ENCODE results near the gene RSRC1. TPM values are rescaled to one million over a fixed set of nuclear protein-coding genes. Genes with fewer than 3 reads are reported as not detected.

Gene RSRC1
- total and polyA plus RNA-seq, 2 donors (not counting 1 experiment from before 2014, with no cell fraction given): 4.5 to 54.6 TPM

- Histone ChIP-seq H3K27me3 (replicated peaks in 1 of 4; ENCODE audit: control extremely low read depth in 1 of 4, control insufficient read depth in 3 of 4, insufficient read depth in 4 of 4, low read length in 3 of 4) (no peaks in the 10 kb centered on the region), H3K4me3 (ENCODE audit: control extremely low read depth in 1 of 5, extremely low read depth in 1 of 5, insufficient read depth in 1 of 5, low read depth in 2 of 5, low read length in 4 of 5) (no peak overlapping the region), H3K36me3 (replicated peaks in 1 of 2; ENCODE audit: control extremely low read depth in 1 of 2, control insufficient read depth in 1 of 2, extremely low read depth in 1 of 2, insufficient read depth in 2 of 2, low read length in 1 of 2) (no peaks in the 10 kb centered on the region), H3K9me3 (ENCODE audit: control extremely low read depth in 1 of 3, control insufficient read depth in 2 of 3, insufficient read depth in 1 of 3, low read length in 2 of 3) (no peaks in the 10 kb centered on the region), H3K4me1 (ENCODE audit: control insufficient read depth in 2 of 2, insufficient read depth in 2 of 2, low read length in 2 of 2) (no peaks in the 10 kb centered on the region), H3K79me2 (ENCODE audit: control insufficient read depth, insufficient read depth, low read length) (no peaks in the 10 kb centered on the region), H3K9ac (ENCODE audit: low read length) (no peak overlapping the region), H2AFZ (ENCODE audit: insufficient read depth, low read depth, low read length, poor library complexity, severe bottlenecking) (no peak overlapping the region), H3K27ac (ENCODE audit: low read length in 2 of 2) (no peak overlapping the region), H4K20me1 (ENCODE audit: control insufficient read depth, insufficient read depth, low read length, poor library complexity, severe bottlenecking) (no peaks in the 10 kb centered on the region), H3K4me2 (replicated peaks; ENCODE audit: low read depth, low read length, poor library complexity, severe bottlenecking) (no peak overlapping the region)
- Mint-ChIP-seq H3K4me1 (peaks cover 9% of the 10 kb centered on the region), H3K27ac (no peak overlapping the region), H3K27me3 (no peaks in the 10 kb centered on the region), H3K4me3 (no peak overlapping the region), H3K9me3 (ENCODE audit: insufficient read depth) (no peaks in the 10 kb centered on the region)
- WGBS (ENCODE audit: insufficient coverage): no CpG with 5 or more reads among the region's 1 CpG
- TF ChIP-seq, protein P1, sequence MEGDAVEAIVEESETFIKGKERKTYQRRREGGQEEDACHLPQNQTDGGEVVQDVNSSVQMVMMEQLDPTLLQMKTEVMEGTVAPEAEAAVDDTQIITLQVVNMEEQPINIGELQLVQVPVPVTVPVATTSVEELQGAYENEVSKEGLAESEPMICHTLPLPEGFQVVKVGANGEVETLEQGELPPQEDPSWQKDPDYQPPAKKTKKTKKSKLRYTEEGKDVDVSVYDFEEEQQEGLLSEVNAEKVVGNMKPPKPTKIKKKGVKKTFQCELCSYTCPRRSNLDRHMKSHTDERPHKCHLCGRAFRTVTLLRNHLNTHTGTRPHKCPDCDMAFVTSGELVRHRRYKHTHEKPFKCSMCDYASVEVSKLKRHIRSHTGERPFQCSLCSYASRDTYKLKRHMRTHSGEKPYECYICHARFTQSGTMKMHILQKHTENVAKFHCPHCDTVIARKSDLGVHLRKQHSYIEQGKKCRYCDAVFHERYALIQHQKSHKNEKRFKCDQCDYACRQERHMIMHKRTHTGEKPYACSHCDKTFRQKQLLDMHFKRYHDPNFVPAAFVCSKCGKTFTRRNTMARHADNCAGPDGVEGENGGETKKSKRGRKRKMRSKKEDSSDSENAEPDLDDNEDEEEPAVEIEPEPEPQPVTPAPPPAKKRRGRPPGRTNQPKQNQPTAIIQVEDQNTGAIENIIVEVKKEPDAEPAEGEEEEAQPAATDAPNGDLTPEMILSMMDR (IDR thresholded peaks at IDR 0.05): no peak
- ChIA-PET POLR2A (no interaction called here), CTCF (no interaction called here)
- intact Hi-C loops (cut with micrococcal nuclease): no loop called here
- ATAC-seq (ENCODE audit: low read depth): no peak
- DNase-seq: no peak
Observed at GRCh38 chr3:158460926-158461325, 351.0 kb downstream of the RSRC1 start.

DNA sequence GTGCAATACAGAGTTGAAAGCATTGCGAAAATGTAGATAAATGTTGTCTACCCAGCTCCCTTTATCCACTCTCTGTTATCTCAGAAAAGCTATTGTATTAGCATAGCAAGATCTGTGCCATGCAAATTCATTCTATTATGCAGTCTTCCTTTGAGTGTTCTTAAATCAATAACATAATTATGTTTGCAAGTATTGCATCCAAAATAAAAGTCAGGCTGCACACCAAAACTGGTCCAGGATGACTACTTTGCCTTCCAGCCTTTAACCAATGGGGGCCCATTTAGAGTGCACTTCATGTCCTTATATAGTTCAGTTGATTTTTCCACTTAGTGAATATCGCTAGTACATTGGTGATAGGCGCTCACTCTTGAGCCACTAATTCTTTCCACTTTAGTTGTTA, 353.7 kb downstream of the RSRC1 start:
- WGBS (ENCODE audit: insufficient coverage): no CpG with 5 or more reads among the region's 3 CpGs
- Histone ChIP-seq H3K9ac (ENCODE audit: low read length) (no peak overlapping the region), H3K36me3 (replicated peaks in 1 of 2; ENCODE audit: control extremely low read depth in 1 of 2, control insufficient read depth in 1 of 2, extremely low read depth in 1 of 2, insufficient read depth in 2 of 2, low read length in 1 of 2) (no peaks in the 10 kb centered on the region), H3K27me3 (replicated peaks in 1 of 4; ENCODE audit: control extremely low read depth in 1 of 4, control insufficient read depth in 3 of 4, insufficient read depth in 4 of 4, low read length in 3 of 4) (no peaks in the 10 kb centered on the region), H3K4me3 (ENCODE audit: control extremely low read depth in 1 of 5, extremely low read depth in 1 of 5, insufficient read depth in 1 of 5, low read depth in 2 of 5, low read length in 4 of 5) (no peak overlapping the region), H3K4me2 (replicated peaks; ENCODE audit: low read depth, low read length, poor library complexity, severe bottlenecking) (no peak overlapping the region), H4K20me1 (ENCODE audit: control insufficient read depth, insufficient read depth, low read length, poor library complexity, severe bottlenecking) (no peaks in the 10 kb centered on the region), H3K79me2 (ENCODE audit: control insufficient read depth, insufficient read depth, low read length) (no peaks in the 10 kb centered on the region), H3K9me3 (ENCODE audit: control extremely low read depth in 1 of 3, control insufficient read depth in 2 of 3, insufficient read depth in 1 of 3, low read length in 2 of 3) (no peaks in the 10 kb centered on the region), H3K27ac (ENCODE audit: low read length in 2 of 2) (no peak overlapping the region), H3K4me1 (ENCODE audit: control insufficient read depth in 2 of 2, insufficient read depth in 2 of 2, low read length in 2 of 2) (no peaks in the 10 kb centered on the region), H2AFZ (ENCODE audit: insufficient read depth, low read depth, low read length, poor library complexity, severe bottlenecking) (no peak overlapping the region)
- ATAC-seq (ENCODE audit: low read depth): no peak
- TF ChIP-seq, protein P1 (IDR thresholded peaks at IDR 0.05): no peak
- TF ChIP-seq EZH2 (IDR thresholded peaks at IDR 0.05; ENCODE audit: borderline replicate concordance, insufficient read depth, low read depth, low read length, poor library complexity, severe bottlenecking): no peak
- no peaks in the 10 kb centered on the region for H3K27me3 Mint-ChIP-seq
- ChIA-PET CTCF (no interaction called here), POLR2A (no interaction called here)
- H3K9me3 Mint-ChIP-seq (ENCODE audit: insufficient read depth): no peaks in the 10 kb centered on the region
- no peak for DNase-seq
- H3K4me3 Mint-ChIP-seq: no peak overlapping the region
- H3K4me1 Mint-ChIP-seq: peaks cover 9% of the 10 kb centered on the region
- intact Hi-C loops (cut with micrococcal nuclease): no loop called here
- no peak overlapping the region for H3K27ac Mint-ChIP-seq
